Activated CD8-positive, alpha-beta memory T cell treated with anti-CD3 and anti-CD28 coated beads, Interleukin-2, amount 50 U/mL, for 24 hours (primary cell): ENCODE results near the gene FTHL17.

Experiments
- DNase-seq: peaks from one replicate; pipeline ENCODE4 v3.0.0-alpha.2; 2020; ENCODE audit errors: extremely low read depth

Gene FTHL17

GRCh38 chrX:31038575-31039326 lies 33.1 kb downstream of the FTHL17 start:
- no peak for DNase-seq

- no peak for DNase-seq
Measured at GRCh38 chrX:31036895-31037294, 34.9 kb downstream of the FTHL17 start.

GRCh38 chrX:31027351-31027750 lies 44.5 kb downstream of the FTHL17 start:
- DNase-seq, result no peak

GRCh38 chrX:31024866-31025265 lies 47.0 kb downstream of the FTHL17 start:
- DNase-seq, result no peak

DNA sequence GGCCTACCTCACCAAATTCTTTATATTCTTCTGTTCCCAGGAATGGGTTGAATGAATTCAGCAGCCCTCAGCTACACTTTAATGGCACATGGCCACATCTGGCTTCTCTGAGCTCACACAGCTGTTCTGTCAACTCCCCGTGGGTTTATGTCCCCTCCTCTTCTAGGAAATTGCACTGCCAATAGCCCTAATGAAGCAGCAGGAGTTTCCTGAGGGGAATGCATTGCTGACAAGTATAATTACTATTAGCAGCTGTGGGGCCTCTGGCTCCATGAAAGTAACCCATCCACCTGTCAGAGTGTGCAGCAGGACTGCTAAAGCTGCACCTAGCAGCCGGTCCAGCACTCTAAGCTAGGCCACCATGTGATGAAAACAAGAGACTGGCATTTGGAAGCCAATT lies 50.3 kb downstream of the FTHL17 start:
- DNase-seq, result no peak
